Right renal cortex interstitium (tissue), 3 donors: ENCODE measurements around the gene ITGB2. TPM values are rescaled to one million over a fixed set of nuclear protein-coding genes. Genes with fewer than 3 reads are reported as not detected.

Experiments used
- DNase-seq, 3 donors: peaks; one replicate each; pipeline ENCODE4 v3.0.0-alpha.2; 2013; ENCODE audit warnings: low read depth in 3 of 3, low spot score in 2 of 3
- polyA plus RNA-seq, 3 donors: library from polyadenylated mRNA; unstranded; fragments of 120-200 nt; gene quantifications; one replicate each; pipeline ENCODE4 v1.2.1, GENCODE V29; 2013; ENCODE audit not compliant: insufficient read length in 3 of 3

Gene ITGB2
- 10 to 100 TPM in 1 of 3 donors, 1 to 10 TPM in 2; 7.4 to 16.0 (median 8.1) TPM for polyA plus RNA-seq

DNA sequence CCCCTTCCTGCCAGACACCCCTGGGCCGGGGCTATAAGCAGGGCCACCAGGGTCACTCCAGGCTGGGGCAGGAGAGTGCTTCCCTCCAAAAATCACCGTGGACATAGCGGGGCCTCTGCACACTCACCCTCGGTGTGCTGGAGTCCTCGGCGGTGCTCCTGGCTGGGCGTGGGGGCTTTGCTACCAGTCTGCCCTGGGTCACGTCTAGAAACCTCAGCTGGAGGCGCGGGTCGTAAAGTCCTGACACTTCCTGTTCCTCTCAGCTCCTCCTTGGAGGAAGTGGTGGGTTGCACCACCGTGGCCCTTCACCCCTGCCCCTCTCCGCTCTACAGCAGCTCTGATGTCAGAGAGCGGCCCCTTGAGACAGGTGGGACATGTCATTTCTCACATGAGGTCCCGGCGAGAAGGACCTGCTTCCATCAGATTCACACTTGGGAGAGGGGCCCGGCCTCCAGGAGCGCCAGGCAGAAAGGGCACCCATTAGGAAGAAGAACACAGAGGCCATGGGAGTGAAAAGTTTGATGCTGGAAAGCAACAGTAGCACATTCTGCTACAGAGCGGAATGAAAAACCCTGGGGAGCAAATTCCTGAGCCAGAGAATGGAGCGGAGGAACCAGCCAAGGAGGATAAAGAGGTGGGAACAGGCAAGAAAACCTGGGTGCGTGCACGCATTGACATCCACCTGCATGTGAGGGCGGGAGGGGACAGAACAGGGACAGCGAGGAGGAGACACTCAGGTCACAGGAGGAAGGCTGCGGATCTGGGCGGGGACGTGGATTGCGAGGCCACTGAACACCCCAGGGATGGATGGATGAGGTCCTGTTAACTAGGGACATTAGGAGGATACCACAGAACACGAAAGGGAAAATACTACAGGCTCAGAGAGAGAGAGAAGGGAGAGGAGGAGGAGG lies at the start of gene ITGB2:
Gene ITGB2, minus strand, starts transcription at position 206 of the 911 bp plus-strand sequence. CDS start 10,117 bp downstream, outside the sequence.
- no peak for DNase-seq

DNA sequence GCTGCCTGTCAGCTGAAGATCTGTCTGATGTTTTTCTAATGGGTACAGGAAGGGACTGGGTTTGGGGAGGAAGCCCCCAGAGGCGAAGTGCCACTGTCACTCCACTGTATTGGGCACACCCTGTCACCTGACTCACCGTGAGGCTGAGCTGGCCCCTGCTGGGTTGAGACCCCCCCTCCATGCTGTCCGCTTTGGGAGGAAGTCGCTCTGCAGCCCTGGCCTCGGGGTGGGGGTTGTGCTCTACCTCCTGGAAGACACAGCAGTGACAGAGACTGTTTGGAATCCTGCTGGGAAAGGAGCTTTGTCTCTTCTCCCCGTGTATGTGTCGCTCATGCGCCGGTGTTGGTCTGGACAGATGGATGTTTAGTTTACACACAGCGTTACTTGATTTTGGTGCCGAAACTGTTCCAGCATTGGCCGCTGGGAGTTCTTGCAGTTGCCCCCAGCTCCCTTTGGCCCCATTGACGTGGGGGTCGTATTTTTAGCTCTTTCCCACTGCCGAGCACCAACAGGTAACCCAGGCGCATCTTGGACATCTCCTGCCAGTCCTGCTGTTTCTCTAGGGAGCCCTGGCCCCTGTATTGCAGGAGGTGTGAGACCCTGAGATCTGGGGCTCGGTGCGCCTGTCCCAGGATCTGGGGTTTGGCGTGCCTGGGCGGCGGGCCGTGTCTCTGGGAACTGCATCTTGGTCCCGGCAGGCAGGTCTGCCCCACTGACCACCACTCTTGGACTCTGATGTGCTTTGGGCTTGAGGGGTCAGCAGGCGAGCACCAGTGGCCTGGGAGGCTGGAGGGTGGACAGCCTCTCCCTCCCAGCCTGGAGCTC lies 49.4 kb upstream of the ITGB2 start:
- DNase-seq: no peak

DNA sequence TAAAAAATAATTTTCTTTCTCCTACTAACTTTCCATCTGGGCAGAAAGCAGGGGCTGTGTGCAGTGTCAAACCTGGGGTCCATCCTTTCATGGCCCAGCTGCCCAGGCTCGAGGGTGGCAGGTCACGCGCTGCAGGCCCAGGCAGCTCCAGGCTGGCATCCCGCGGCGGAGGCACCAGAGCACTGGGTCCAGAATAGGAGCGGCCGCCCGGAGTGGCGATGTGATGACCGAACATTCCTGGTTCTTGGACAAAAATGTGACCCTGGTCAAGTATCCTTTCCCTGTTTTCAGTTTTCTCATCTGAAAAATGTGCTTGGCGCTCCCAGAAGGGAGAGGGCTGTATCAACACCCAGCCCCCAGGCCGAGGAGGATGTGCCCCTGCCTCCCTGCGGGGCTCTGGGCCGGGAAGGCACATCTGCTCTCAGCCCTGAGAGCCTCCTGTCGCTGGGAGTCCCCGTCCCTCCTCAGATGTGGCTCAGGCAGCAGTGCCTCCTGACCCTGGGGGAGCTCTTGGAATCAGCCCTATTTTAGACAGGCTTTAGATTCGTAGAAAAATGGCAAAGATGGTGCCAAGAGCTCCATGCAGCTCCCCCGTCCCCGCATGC lies 48.5 kb upstream of the ITGB2 start:
- no peak for DNase-seq

DNA sequence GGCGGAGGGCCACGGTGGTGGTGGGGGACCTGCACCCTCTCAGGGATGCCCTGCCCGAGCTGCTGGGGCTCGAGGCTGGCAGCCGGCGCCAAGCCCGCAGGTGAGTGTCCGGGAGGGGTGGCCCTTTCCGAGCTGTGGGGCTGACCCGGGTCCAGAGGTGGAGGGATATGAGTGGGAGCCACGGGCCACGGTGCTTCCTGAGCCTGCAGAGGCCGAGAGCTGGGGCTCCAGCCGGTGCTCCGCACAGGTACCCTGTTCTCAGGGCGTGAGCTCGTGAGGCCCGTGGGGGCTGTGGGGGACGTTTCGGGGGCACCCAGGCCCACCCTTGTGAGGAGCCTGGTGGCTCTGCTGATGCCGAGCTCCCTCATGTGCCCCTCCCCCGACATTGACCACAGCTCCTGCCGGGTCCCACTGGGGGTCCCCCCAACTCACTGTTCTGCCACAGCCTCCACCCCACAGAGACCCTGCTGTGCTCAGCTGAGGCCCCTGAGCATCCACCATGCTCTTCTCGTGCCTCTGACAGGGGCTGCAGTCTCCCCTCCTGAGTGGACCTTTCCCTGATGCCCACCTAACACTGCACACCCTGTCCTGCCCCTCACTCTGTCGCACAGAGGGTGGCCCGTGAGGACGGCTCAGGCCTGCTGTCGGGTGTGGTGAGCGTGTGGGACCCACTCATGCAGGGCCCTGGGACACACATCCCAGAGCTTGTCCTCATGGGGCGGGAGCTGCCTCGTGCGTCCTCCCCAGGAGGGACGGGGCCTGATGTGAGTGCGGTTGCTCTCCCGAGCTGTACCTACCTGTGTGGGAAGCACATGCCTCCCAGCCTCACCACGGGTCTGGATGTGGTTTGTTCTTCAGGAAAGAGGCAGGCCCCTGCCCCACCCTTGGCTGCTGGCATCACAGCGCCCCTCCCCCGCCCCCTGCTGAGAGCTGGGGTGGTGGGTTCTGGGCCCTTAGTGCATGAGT lies 46.7 kb upstream of the ITGB2 start:
- no peak for DNase-seq

DNA sequence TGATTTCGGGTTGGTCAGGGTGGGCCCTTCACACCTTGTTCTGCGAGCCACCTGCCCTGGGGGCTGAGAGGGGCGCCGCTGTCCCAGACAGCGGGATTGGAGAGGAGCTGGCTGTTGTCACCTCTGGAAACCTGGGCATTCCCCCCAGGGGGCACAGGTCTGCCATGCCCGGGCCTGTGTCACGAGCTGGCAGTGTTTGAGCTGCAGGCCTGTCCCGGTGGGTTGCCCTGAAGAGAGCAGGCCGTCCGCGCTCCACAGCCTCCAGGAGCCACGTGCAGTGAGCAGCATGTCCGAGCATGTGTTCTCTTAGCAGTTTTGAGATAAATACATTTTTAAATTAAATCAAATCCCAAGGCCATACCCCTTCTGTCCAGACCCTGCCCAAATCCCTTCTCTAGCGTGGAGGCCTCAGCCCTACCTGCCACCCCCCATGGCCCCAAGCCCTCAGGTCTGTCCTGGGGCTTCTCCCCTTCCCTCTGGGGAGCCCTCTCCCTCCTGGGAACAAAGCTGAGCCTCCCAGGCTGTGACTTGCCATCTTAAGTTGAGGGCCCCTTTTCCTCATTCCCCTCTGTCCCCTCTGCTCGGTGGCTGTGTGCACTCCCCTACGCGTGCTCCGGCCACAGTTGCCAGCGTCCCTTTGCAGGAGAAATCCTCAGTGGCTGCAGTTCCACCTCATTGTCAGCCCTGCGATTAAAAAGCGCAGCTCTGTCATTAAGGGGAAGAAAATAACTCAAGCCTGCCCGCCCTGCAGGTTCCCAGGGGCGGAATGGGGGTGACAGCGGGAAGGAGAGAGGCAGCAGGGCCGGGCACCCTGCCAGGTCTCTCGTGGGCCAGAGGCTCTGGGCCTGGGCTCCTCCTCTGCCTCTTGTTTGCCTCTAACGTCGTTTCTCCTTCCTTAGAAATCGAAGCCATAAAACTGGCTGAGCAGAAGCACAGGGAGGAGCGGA lies 45.7 kb upstream of the ITGB2 start:
- no peak for DNase-seq

DNA sequence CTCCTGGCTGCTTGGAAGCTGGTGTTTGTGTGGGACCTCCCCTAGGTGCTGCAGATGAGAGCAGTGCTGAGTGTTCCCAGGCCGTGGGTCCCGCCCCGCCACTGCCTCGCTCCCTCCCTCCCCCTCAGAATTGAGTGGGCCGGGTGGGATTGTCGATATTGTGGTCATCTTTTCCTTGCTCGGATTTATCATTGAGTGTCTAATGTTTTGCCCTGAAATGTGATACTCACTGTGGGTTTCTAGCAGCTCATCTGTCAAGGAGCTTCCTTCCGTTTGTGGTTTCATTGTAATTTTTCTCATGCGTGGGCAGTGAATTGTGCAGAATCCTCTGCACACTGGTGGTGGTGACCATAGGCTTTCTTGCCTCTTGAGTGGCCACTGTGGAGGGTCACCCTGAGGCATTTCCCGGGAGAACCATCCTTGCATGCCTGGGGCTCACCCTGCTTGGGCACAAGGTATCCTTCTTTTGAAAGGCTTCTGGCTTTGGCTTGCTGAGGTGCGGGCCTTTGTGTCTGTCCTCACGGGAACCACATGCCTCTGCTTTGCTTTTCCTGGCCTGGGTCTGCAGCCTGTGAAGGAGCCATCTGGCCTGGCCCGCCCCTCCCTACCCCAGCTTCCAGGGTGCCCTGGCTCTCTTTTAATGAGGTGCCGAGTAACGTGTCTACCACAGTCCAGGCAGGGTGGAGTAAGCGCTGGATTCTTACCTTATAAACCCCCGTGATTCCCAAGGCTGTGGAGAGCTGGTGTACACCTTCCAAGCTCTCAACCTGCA lies 44.7 kb upstream of the ITGB2 start:
- DNase-seq: no peak

DNA sequence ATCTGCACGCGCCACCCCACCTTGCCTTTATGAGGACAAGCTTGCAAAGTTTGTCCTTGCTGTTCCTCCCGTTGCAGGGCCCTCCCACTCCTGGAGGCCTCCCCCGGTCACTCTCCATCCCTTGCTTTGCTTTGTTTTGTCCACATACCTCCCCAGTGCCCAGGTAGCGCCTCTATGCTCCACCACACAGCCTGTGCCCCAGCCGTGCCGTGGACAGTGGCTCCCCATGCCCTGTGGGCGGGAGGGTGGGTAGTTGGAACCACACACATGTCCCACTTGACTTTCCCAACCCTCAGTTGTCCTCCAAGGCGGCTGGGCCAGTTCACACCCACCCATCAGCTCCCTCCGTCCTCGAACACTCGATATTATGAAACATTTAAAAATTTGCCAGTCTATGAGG lies 43.7 kb upstream of the ITGB2 start:
- DNase-seq: no peak

DNA sequence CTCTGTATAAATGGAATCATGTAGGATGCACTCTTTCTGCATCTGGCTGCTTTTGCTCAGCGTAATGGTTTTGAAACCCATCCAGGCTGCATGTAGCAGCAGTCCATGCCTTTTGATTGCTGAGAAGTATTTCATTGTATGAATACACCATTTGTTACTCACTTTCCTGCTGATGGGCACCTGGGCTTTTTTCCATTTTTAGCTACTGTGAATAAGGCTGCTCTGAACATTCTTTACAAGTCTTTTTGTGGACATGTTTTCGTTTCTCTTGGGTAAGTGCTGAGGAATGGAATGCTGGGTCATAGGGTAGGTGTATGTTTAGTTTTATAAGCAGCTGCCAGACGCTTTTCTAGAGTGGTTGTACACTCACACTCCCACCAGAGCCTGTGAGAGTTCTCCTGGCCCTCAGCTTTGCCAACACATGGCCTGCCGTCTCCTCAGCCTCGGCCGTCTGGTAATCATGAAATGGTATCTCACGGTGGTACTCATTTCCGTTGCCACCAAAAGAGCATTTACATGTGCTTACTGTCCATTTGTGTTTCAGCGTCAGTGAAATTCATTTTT lies 41.8 kb upstream of the ITGB2 start:
- DNase-seq: no peak

DNA sequence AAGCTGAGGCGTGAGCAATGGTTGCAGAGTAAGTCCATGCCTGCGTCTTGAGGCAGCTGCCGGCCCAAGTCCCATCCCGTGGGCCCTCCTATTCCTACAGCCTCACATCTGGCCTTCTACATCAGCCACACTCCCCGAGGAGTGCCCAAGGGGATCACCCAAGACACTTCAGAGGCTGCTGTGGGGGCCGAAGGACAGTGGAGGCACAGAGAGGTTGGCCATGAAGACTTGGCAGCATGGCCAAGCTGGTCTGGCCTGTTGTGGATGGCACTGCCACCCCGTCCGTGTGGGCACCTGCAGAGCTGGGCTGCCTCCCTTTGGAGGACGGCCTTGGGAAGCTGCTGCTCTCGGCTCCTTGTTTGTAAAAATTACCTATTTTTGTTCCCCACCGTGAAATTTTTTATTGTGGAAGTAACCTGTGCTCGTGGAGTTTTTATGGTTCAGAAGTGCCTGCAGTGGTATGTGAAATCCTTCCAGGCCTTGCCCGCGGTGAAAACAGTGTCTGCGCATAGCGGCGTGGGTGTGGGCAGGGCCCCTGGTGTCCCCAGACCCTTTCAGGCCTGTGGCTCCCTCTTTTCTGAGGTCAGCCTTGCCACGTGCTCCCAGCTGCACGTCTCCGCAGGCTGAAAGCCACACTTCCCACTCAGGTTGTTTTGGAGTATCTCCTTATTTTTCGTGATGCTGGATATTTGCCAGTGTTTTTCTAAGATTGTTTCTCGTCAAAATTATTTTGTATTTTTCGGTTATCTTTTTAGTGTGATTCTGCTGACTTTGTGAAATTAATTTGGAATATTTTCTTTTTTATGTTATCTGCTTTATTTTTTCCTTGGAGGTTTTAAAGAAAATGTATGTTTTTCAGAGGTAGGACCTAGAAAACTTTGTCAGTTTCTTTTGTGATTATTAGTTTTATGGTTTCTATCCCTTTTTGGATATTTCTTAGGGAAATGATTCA lies 39.7 kb upstream of the ITGB2 start:
- DNase-seq: no peak

DNA sequence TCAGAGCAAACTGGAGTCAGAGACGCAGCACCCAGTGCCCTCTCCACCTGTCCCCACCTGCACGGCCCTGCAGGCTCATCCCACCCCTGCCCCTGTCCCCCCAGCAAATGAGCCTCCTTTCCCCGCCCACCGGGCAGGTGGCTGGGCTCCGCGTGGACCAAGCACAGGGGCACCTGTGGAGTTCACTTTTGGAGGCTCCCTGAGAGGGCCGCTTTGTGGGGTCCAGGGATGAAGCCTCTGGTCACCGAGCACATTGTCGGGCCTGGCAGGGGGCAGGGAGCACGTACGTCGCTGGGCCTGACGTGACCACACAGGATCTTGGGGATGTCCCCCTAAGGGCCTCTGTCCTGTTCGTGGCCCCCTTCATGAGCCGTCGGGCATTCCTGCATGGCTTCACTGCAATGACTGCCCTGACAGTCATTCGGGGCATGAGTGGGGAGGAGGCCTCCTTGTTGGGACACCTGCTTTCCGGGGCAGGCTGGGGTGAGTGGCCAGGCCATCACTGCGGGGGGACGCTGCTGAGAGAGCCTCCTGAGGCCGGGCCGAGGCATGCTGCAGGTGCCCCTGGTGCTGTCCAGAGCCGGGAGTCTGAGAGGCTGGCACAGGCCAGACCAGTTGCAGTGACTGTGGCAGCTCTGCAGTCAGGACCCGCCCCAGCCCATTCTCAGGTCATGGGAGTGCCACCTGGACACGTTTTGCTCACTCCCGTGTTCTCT lies 38.8 kb upstream of the ITGB2 start:
- no peak for DNase-seq

DNA sequence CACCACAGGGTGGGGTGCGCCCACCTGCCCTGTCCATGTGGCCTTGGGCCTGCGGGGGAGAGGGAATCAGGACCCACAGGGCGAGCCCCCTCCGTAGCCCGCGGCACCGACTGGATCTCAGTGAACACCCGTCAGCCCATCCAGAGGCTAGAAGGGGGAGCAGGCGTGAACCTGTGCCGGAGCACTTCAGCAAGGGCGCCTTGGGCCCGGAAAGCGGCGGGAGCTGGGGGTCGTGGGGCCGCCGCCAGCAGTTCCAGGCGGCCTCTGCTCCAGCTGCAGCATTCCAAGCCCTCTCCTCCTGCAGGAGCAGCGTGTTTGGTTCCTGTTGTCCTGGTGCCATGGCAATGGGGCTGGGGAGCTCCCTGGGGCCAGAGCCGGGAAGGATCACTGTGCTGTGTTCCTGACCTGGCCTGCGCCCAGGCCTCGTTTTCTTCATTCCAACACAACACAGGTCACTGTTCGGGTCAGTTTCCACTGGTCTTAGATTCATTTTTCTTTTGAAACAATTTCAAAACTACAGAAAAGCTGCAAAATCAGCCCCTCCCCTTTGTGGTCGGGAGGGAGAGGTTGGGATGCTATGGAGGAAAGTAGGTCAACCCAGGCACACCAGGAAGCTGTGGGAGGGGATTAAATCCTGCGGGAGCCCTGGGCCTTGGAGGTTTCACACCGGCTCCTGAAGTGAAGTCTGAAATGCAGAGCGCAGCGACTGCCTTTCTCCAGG lies 37.9 kb upstream of the ITGB2 start:
- DNase-seq: peak in 2 of 3 donors; percentile 39 to 57

DNA sequence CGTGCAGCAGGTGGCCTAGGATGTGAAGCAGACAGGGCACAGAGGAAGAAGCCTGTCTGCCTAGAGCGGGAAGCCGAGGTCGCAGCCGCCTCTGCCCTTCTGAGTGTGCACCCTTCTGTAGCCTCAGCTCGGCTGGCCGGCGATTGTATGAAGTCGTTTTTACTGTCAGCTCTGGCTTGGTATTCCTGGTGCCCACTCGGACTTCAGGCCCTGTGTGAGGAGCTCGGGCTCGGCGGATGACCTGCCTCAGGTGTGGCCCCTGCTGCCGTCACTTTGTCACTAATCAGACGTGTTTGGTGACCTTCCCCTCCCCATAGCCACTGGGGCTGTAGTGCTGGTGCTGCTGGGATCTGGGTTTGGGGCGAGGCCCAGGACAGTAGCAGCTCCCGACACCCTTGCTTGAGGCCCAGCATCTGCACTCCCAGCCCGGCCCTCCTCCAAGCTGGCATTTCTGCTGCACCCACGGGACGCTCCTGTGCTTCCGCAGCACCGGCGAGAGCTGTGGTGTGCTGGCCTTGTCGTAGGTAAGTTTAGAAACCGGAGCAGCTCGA lies 37.3 kb upstream of the ITGB2 start:
- DNase-seq: no peak

DNA sequence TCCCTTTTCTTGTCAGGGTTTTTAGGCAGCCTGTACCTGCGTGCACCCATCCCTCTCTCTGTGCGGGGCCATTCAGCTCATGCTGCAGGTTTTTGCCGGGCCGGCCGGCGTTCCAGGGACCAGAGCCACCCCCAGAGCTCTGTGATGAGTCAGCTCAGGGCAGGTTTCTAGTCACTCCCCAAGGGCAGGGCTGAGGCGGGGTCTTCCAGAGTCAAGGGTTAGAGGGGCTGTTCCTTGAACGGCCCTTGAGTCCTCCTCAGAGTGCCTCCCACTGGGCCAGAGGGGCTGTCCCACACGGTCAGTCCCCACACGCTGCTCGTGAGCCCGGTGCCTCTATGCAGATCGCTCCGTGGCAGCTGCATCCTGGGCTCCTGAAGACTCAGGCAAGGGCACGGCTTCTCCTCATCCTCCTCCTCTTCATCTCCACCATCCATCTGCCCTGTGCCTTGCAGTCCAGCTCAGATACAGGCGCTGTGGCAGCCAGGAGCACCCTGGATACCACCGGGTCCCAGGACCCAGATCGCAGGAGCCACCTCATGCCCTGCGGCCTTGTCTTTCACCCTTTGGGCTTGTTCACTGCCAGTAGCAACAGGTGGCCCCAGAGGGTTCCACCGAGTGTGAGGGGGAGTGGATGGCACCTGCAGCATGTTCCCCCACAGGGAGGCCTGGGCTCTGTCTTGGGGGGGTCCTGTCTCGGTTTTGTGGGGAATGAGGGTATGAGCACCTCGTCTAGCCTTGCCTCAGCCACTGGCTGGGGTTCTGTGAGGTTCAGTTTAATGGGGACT lies 36.5 kb upstream of the ITGB2 start:
- no peak for DNase-seq

DNA sequence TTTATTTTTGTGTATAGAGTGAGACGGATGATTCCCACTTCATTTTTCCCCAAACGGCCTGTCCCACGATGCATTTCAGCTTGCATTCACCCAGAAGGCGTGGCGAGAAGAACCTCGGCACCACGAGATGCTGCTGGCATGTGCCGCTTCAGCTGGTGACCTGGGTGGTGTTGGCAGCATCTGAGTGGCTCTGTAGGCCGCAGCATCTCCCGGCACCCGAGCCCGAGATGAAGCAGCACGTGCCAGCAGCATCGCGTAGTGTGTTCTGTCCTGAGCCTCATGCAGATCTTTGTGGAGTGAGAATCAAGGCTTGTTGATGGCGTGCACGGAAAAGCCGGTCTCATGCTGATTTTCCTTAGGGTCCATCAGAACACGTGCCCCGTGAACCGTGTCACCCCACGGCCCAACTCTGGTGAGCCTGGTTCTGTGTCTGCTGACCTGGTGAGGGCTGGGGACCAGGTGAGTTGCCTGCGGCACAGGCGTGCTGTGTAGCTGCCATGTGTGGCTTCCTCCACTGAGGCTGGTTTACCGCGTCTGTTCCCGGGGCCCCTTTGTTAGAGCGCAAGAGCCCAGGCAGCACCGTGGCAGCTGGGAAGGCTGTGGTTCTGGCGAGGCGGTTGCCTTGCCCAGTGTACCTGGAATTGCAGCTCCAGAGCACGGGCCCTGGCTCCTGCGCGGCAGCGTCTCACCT lies 35.8 kb upstream of the ITGB2 start:
- no peak for DNase-seq
